Activated CD4-positive, alpha-beta T cell treated with anti-CD3 and anti-CD28 coated beads for 24 hours (primary cell): ENCODE measurements around the gene CRIP3.
A peak's percentile ranks its signal among the peaks of the same experiment; 100 is the strongest.

Experiments
- DNase-seq, 2 donors: peaks; one replicate each; pipeline ENCODE4 v3.0.0-alpha.2; 2020; ENCODE audit warnings: low read depth in 2 of 2

CRIP3 gene

GRCh38 chr6:43287717-43288679 lies 20.6 kb downstream of the CRIP3 start:
- no peak for DNase-seq

GRCh38 chr6:43286980-43287716 lies 21.5 kb downstream of the CRIP3 start:
- DNase-seq, result no peak

- no peak for DNase-seq
Observed at GRCh38 chr6:43286456-43286979, 22.1 kb downstream of the CRIP3 start.

GRCh38 chr6:43285832-43286231 lies 22.8 kb downstream of the CRIP3 start:
- DNase-seq, result no peak

- no peak for DNase-seq
Observed at GRCh38 chr6:43284991-43285781, 23.4 kb downstream of the CRIP3 start.

- no peak for DNase-seq
Observed at GRCh38 chr6:43283905-43284304, 24.7 kb downstream of the CRIP3 start.

- DNase-seq, result no peak
Observed at GRCh38 chr6:43283514-43283901, 25.1 kb downstream of the CRIP3 start.

GRCh38 chr6:43282636-43283513 lies 25.8 kb downstream of the CRIP3 start:
- DNase-seq, result no peak

- no peak for DNase-seq
Observed at GRCh38 chr6:43282060-43282459, 26.6 kb downstream of the CRIP3 start.

- no peak for DNase-seq
Observed at GRCh38 chr6:43280234-43280633, 28.4 kb downstream of the CRIP3 start.

- DNase-seq, result no peak
Observed at GRCh38 chr6:43278524-43279078, 30.0 kb downstream of the CRIP3 start.

- DNase-seq, result no peak
Observed at GRCh38 chr6:43277643-43278523, 30.7 kb downstream of the CRIP3 start.

GRCh38 chr6:43277306-43277642 lies 31.4 kb downstream of the CRIP3 start:
- no peak for DNase-seq

GRCh38 chr6:43276577-43277305 lies 31.9 kb downstream of the CRIP3 start:
- no peak for DNase-seq

- no peak for DNase-seq
Observed at GRCh38 chr6:43275801-43276576, 32.6 kb downstream of the CRIP3 start.

GRCh38 chr6:43274916-43275597 lies 33.6 kb downstream of the CRIP3 start:
- DNase-seq, result peak in 1 of 2 donors; percentile 16

- DNase-seq, result no peak
Observed at GRCh38 chr6:43274127-43274915, 34.3 kb downstream of the CRIP3 start.
